K562 (cell line): ENCODE data around the gene FREM1. TPM values are rescaled to one million over a fixed set of nuclear protein-coding genes. Genes with fewer than 3 reads are reported as not detected.

ENCODE experiments used
- ATAC-seq: fragments of 200-7000 bp; cut with Tn5 transposase; 3 replicates; pipeline ENCODE4 v1.9.1; 2020; ENCODE audit warnings: moderate library complexity
- BruUV-seq: library from RNA; stranded (reverse); fragments of 400-500 nt; replicated peaks from 2 replicates; lab custom pipeline; 2021; lab: Mats Ljungman, UMichigan
- CTCF ChIA-PET: fragments of 300-600 bp; formaldehyde crosslinking; extraction: SDS; loops from one replicate; lab custom pipeline; 2021; ENCODE audit warnings: low intra/inter-chr PET ratio; lab: Yijun Ruan, JAX
- POLR2A ChIA-PET: fragments of 300-600, 350-650 bp; sonication (Branson Sonifier 250); formaldehyde crosslinking; extraction: SDS; loops from one replicate; lab custom pipeline; 2021; ENCODE audit warnings: antibody characterized with exemption, inconsistent platforms; lab: Yijun Ruan, JAX
- DNase-seq, 4 experiments: peaks; one replicate each; pipeline versions ENCODE4 v3.0.0 to v3.0.0-alpha.2; 2011 to 2018; ENCODE audit warnings: low spot score in 3 of 4, mixed read lengths in 3 of 4; ENCODE audit errors: extremely low read depth in 1 of 4
- FAIRE-seq: peaks from 2 replicates; lab custom pipeline; 2011; peaks lifted over from hg19 to GRCh38; lab: Jason Lieb, UNC
- H2AFZ ChIP-seq: 2 replicates; pipeline ENCODE4 v1.6.0; 2011; ENCODE audit warnings: low read depth, low read length, control low read depth, inconsistent platforms
- H3K27ac ChIP-seq: fragments of 200-600 bp; 3 replicates; pipeline ENCODE4 v1.8.0; 2011; ENCODE audit warnings: low read depth, mild to moderate bottlenecking, control low read depth, inconsistent platforms, low read length, moderate library complexity, mixed read lengths; ENCODE audit errors: extremely low read depth
- H3K27me3 ChIP-seq, 2 experiments: fragments of 300-600 bp in 1 of 2; 2 replicates in 1 of 2; 3 replicates in 1 of 2; pipeline versions ENCODE4 v1.6.0 to v1.8.0; 2011; ENCODE audit warnings: inconsistent platforms in 2 of 2, low read length in 2 of 2, mild to moderate bottlenecking in 1 of 2, mixed read lengths in 1 of 2, moderate library complexity in 1 of 2; ENCODE audit not compliant: control insufficient read depth in 2 of 2, insufficient read depth in 2 of 2
- H3K36me3 ChIP-seq: fragments of 300-600 bp; 3 replicates; pipeline ENCODE4 v1.8.0; 2011; ENCODE audit warnings: mild to moderate bottlenecking, low read length, inconsistent platforms; ENCODE audit not compliant: control insufficient read depth, insufficient read depth
- H3K4me1 ChIP-seq, 2 experiments: fragments of 200-600 bp in 1 of 2; replicated peaks in 1 of 2; 2 replicates in 1 of 2; 3 replicates in 1 of 2; pipeline versions ENCODE4 v1.5.1 to v1.8.0; 2011; ENCODE audit warnings: inconsistent platforms in 2 of 2, low read length in 2 of 2, mild to moderate bottlenecking in 1 of 2, mixed read lengths in 1 of 2, moderate library complexity in 1 of 2; ENCODE audit not compliant: control insufficient read depth in 2 of 2, insufficient read depth in 2 of 2
- H3K4me2 ChIP-seq: 2 replicates; pipeline ENCODE4 v1.6.1; 2011; ENCODE audit warnings: low read length, control low read depth, inconsistent platforms, mixed read lengths; ENCODE audit not compliant: insufficient read depth
- H3K4me3 ChIP-seq: fragments of 200-600 bp; sonication (generic), shearing (Covaris generic); 2 replicates; pipeline ENCODE4 v1.5.1; 2016; ENCODE audit warnings: control low read depth, inconsistent platforms
- H3K79me2 ChIP-seq: fragments of 200-600 bp; 3 replicates; pipeline ENCODE4 v1.8.0; 2011; ENCODE audit warnings: low read length, inconsistent platforms; ENCODE audit not compliant: control insufficient read depth, insufficient read depth
- H3K9ac ChIP-seq, 2 experiments: 2 replicates each; pipeline versions ENCODE4 v1.6.0 to v1.6.1; 2011; ENCODE audit warnings: low read depth in 2 of 2, low read length in 2 of 2, control low read depth in 1 of 2, inconsistent platforms in 1 of 2, mild to moderate bottlenecking in 1 of 2, mixed read lengths in 1 of 2; ENCODE audit not compliant: insufficient read depth in 1 of 2
- H3K9me1 ChIP-seq: one replicate; pipeline ENCODE4 v1.6.0; 2011; ENCODE audit warnings: inconsistent platforms, mild to moderate bottlenecking, low read length, moderate library complexity; ENCODE audit not compliant: control insufficient read depth, insufficient read depth
- H3K9me3 ChIP-seq: replicated peaks from 2 replicates; pipeline ENCODE4 v1.5.1; 2011; ENCODE audit warnings: low read depth, low read length, inconsistent platforms; ENCODE audit not compliant: control insufficient read depth, insufficient read depth
- H4K20me1 ChIP-seq: replicated peaks from 2 replicates; pipeline ENCODE4 v1.6.1; 2011; ENCODE audit warnings: low read length, inconsistent platforms, mixed read lengths; ENCODE audit not compliant: control insufficient read depth, insufficient read depth
- FOXA1 ChIP-seq: fragments of 450-650 bp; IDR thresholded peaks from 2 replicates; pipeline ENCODE4 v1.6.1; 2016; ENCODE audit warnings: mild to moderate bottlenecking, borderline replicate concordance
- FOXK2 ChIP-seq, 2 experiments: fragments of 450-650 bp; IDR thresholded peaks in 1 of 2; conservative IDR thresholded peaks in 1 of 2; 2 replicates each; pipeline ENCODE4 v1.6.1; 2016; ENCODE audit warnings: low read depth in 2 of 2, mild to moderate bottlenecking in 1 of 2
- HNRNPUL1 ChIP-seq: fragments of 200-400 bp; formaldehyde crosslinking; IDR thresholded peaks from 2 replicates; pipeline ENCODE4 v1.6.1; 2017; ENCODE audit warnings: low read length
- ZNF586 ChIP-seq: fragments of 450-650 bp; formaldehyde crosslinking; conservative IDR thresholded peaks from 2 replicates; pipeline ENCODE4 v1.4.0; 2020; ENCODE audit warnings: mild to moderate bottlenecking, moderate library complexity
- WGBS: fragments of 100-300 bp; shearing (Covaris generic); methylation state at CpG from one replicate; pipeline ENCODE4 v1.1.6; 2016; ENCODE audit warnings: low coverage, mixed read lengths; ENCODE audit not compliant: insufficient coverage; ENCODE audit errors: missing lambda C conversion rate; 5-methylcytosine and 5-hydroxymethylcytosine counted together
- in situ Hi-C: fragments of 300-500 bp; cut with MboI; formaldehyde crosslinking; loops from 4 replicates; pipeline ENCODE4 v1.15.0; 2018; ENCODE audit warnings: inconsistent platforms, mixed read lengths
- intact Hi-C: fragments of 100-400 bp; cut with micrococcal nuclease; formaldehyde crosslinking; loops from 2 replicates; pipeline ENCODE4 v1.14.2; 2022
- polyA plus RNA-seq, 8 experiments: library from polyadenylated mRNA; depleted of rRNA in 4 of 8; stranded (reverse) in 5 of 8; unstranded in 3 of 8; fragments of >200 nt; fragmentation: Nextera tagmentation in 2 of 8; fragmentation: Illumina TruSeq in 1 of 8; extraction: Ambion mirVana in 2 of 8; extraction: Trizol in 1 of 8; gene quantifications; 2 replicates each; pipeline versions ENCODE4 v1.2.1 to v1.2.3, GENCODE V29; 2011 to 2014; ENCODE audit warnings: inconsistent platforms in 1 of 8, missing spikeins in 1 of 8
- total RNA-seq, 7 experiments: library from RNA; depleted of rRNA in 6 of 7; stranded (reverse); fragments of >200 nt in 6 of 7; fragmentation: Illumina TruSeq in 2 of 7; extraction: Trizol in 2 of 7; gene quantifications; 2 replicates each; pipeline versions ENCODE4 v1.2.1 to v1.2.3, GENCODE V29; 2011 to 2021; ENCODE audit warnings: low replicate concordance in 1 of 7
- TF ChIP-seq, protein P1 (sequence below), 3 experiments: fragments of 200-800 bp in 1 of 3; fragments of 250-450 bp in 1 of 3; fragments of 450-650 bp in 1 of 3; sonication (Bioruptor Pico) in 1 of 3; sonication (Bioruptor generic) in 1 of 3; formaldehyde crosslinking in 1 of 3; IDR thresholded peaks; 2 replicates each; pipeline versions ENCODE4 v1.6.1 to v1.8.0; 2016 to 2022; ENCODE audit warnings: mild to moderate bottlenecking in 2 of 3, missing genetic modification characterization in 2 of 3, missing compliant biosample characterization in 1 of 3, moderate library complexity in 1 of 3

FREM1 gene
- total and polyA plus RNA-seq, 9 of the 15 experiments (the other 6 are each of a cell fraction or from before 2014, with no cell fraction given), result 0.03 to 0.24 (median 0.13) TPM; not detected in 2

DNA sequence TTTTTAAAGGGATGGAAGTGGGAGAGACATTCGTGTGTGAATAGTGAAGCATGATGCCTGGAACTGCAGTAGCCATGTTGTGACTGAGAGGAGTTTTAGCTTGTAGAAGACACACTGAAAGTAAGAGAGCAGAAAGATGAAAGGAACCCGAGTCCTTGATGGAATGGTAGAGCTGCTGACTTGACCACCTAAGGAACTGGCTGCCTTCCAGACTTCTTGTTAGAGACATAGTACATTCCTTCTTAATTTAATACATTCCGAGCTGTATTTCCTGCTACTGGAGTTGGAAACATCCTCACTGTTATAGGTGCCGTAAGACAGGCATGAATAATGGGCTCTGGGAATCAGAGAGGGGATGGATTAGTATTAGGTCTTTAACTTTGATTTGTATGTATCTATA lies 195.1 kb downstream of the FREM1 start:
- DNase-seq (no peak), FAIRE-seq (no peak), ATAC-seq (no peak)
- Histone ChIP-seq H2AFZ (no peak overlapping the region), H3K79me2 (no peaks in the 10 kb centered on the region), H3K4me1 (no peaks in the 10 kb centered on the region), H3K36me3 (no peaks in the 10 kb centered on the region), H3K4me3 (no peak overlapping the region), H3K9ac (no peak overlapping the region), H3K27ac (no peak overlapping the region), H4K20me1 (no peaks in the 10 kb centered on the region), H3K4me2 (no peak overlapping the region), H3K9me1 (no peaks in the 10 kb centered on the region), H3K27me3 (no peaks in the 10 kb centered on the region; a peak in 1 of 5 replicates), H3K9me3 (no peaks in the 10 kb centered on the region)
- in situ Hi-C loops (no loop called here), intact Hi-C loops (no loop called here)
- ChIA-PET POLR2A (no interaction called here), CTCF (no interaction called here)
- TF ChIP-seq FOXK2 (conservative IDR thresholded peaks at IDR 0.05 in 1 of 2, IDR thresholded peaks at IDR 0.05 in 1 of 2; ENCODE audit: low read depth in 2 of 2) (no peak), FOXA1 (no peak), ZNF586 (no peak), HNRNPUL1 (no peak)
- TF ChIP-seq, protein P1, sequence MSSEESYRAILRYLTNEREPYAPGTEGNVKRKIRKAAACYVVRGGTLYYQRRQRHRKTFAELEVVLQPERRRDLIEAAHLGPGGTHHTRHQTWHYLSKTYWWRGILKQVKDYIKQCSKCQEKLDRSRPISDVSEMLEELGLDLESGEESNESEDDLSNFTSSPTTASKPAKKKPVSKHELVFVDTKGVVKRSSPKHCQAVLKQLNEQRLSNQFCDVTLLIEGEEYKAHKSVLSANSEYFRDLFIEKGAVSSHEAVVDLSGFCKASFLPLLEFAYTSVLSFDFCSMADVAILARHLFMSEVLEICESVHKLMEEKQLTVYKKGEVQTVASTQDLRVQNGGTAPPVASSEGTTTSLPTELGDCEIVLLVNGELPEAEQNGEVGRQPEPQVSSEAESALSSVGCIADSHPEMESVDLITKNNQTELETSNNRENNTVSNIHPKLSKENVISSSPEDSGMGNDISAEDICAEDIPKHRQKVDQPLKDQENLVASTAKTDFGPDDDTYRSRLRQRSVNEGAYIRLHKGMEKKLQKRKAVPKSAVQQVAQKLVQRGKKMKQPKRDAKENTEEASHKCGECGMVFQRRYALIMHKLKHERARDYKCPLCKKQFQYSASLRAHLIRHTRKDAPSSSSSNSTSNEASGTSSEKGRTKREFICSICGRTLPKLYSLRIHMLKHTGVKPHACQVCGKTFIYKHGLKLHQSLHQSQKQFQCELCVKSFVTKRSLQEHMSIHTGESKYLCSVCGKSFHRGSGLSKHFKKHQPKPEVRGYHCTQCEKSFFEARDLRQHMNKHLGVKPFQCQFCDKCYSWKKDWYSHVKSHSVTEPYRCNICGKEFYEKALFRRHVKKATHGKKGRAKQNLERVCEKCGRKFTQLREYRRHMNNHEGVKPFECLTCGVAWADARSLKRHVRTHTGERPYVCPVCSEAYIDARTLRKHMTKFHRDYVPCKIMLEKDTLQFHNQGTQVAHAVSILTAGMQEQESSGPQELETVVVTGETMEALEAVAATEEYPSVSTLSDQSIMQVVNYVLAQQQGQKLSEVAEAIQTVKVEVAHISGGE (CRISPR knock-in tag; IDR thresholded peaks at IDR 0.05), result no peak
- 5% methylated on average over 4 of the region's 4 CpGs for WGBS
- BruUV-seq, result no TSS peak
